Hematopoietic multipotent progenitor cell (in vitro differentiated cells): ENCODE data around the gene MRFAP1. TPM values are rescaled to one million over a fixed set of nuclear protein-coding genes. Genes with fewer than 3 reads are reported as not detected.

ENCODE experiments used
- DNase-seq, 3 donors: peaks; one replicate each; pipeline ENCODE4 v3.0.0-alpha.2; 2011 to 2015; ENCODE audit warnings: low read depth in 2 of 3, low spot score in 2 of 3
- total RNA-seq: library from RNA; depleted of rRNA; stranded (reverse); fragments of >200 nt; gene quantifications from one replicate; pipeline ENCODE4 v1.2.3, GENCODE V29; 2012

The MRFAP1 gene
- total RNA-seq, result 80.0 TPM

DNA sequence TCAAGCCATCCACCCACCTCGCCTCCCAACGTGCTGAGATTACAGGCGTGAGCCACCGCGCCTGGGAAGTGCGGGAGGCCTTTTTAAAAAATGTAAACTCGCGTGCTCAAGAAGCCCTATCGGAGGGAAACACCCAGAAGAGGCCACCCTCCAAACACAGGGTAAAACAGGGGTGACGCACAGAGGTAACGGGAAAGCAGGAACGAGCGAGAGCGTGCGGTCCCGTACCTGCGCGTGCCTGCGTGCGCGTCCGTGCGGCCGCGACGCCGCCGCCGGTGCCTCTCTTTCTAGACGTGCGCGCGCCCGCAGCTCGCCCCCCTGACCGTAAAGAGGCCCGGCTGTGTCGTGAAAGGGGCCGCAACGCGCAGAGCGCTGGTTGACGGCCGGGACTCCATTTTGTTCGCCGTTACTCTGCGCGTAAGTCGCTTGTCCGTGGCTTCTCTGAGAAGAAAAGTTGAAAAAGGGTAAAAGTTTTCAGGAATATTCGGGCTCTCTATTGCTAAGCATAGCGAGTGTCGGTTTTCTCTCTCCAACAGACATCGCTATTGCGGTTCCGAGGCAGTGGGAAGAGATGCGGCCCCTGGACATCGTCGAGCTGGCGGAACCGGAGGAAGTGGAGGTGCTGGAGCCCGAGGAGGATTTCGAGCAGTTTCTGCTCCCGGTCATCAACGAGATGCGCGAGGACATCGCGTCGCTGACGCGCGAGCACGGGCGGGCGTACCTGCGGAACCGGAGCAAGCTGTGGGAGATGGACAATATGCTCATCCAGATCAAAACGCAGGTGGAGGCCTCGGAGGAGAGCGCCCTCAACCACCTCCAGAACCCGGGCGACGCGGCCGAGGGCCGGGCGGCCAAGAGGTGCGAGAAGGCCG lies at the start of gene MRFAP1:
TSS of gene MRFAP1 (plus strand) at position 394 of the 872 bp plus-strand sequence. CDS start at position 572, 178 bp downstream.
- peak; percentile 93 to 96 (median 95) for DNase-seq

DNA sequence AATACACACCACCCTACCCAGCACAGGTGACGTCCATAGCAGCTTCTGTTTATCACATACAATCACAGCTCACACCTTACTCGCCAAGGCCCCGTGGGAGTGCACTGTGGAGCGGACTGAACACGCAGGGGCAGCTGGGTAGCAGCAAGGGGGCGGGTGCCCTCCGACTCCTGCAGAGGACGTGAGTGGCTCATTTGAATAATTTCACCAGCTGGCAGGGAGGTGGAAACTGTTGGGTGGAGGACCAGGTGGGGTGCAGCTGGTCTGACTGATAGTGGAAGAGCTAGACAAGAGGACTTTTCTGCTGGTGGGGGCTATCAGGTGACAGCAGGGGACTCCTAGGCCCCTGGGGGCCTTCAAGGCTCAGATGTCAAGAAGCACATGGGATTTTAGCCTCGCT lies 49.2 kb upstream of the MRFAP1 start:
- no peak for DNase-seq

DNA sequence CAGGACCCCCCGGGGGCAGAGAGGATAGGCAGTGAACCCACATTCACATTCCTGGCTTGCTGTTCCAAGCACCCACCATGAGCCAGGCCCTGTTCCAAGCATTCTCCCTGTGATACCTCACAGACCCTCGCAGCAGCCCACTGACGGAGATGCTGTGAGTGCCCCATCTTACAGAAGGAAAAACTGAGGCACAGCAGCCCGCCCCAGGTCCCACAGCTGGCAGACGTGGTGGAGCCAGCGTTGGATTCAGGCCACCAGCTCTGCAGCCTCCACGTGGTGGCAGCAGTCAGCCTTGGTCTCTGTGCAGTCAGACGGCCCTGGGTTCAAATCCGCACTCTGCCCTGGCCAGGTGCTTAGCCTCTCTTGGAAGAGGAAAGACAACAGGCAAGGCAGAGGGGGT lies 48.7 kb upstream of the MRFAP1 start:
- no peak for DNase-seq

DNA sequence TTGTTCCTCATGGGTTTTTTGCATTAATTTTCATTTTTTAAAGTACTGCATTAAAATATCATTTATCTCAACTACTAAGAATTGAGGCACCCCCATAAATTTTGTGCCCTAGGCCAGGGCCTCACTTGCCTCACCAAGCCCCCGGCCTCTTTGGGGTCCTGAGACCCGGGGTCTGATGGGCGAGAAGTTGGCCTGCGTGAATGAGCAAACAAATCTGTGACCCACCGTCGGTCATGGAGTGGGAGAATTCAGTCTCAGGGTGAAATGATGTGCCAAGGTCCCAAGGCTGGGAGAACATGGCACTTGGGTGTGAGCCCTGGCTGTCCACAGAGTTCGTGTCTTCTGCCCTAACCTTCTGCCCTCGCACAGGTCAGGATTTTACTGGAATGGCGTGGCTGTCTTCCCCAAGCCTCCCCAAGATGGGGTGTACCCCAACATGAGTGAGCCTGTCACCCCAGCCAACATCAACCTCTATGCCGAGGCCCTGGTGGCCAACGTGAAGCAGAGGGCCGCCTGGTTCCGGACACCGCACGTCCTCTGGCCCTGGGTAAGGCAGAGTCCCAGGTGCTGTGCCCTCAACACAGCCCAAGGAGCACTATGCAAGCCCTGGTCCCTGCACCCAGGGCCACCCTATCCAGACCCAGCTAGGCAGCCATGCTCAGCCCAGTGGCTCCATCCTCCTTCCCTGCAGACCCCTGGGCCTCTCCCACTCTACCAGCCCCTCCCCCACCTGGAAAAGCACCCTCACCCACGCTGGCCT lies 47.5 kb upstream of the MRFAP1 start:
- DNase-seq, result no peak

DNA sequence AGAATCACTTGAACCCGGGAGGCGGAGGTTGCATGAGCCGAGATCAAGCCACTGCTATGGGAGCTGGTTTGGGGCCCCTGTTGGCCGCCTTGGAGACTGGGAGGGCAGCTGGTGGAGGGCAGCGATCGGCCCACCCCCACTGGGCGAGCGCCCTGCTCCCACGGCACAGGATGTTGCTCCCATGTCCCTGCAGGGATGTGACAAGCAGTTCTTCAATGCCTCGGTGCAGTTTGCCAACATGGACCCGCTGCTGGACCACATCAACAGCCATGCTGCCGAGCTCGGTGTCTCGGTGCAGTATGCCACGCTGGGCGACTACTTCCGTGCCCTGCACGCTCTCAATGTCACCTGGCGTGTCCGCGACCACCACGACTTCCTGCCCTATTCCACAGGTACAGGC lies 46.1 kb upstream of the MRFAP1 start:
- no peak for DNase-seq

DNA sequence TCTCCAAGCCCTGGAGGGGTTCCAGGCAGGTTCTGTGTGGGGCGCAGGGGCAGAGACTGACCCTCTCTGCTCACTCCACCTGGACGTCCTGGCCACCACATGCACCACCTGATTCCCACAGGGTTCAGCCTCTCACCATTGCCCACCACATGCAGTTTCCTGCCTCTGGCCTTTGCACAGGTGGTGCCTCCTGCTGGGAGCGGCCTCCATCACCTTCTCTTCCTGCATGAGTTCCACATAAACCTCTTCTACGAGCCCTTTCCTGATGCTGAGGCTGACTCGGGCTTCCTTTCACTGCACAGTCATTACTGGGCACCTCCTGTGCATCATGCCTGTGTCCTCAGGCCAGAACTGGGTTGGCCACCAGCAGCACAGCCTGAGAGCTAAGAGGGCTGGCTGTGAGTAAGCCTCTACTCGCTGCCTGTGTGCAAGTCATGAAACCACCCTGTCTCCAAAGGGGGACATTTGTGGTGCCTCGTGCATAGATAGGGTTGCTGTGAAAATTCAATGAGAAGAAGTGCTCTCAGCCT lies 45.6 kb upstream of the MRFAP1 start:
- DNase-seq, result no peak

DNA sequence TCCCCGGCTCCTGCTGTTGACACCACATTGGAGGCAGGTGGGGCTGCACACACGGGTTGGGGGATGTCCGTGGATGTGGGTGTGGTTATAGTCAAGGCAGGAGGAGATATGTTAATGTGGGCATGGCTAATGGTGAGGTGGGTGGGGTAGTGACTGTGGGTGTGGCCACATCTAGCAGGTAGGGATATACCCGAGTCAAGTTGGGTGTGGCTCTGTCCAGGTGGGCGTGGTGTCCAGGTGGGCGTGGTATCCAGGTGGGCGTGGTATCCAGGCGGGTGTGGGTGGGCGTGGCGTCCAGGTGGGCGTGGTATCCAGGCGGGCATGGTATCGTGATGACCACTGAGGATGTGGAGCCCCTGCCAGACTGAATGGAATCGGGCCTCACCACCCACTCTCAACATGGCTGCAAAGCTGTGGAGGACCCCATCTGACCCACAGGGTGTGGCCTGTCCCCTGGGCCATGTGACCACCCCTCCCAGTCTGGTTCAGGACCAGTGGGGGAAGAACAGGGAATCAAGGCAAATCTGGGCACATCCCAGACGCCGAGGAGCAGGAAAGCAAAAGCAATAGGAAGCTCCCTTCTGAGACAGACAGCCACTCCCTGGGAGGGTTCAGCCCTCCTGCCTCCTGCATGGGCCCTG lies 44.5 kb upstream of the MRFAP1 start:
- DNase-seq, result no peak

DNA sequence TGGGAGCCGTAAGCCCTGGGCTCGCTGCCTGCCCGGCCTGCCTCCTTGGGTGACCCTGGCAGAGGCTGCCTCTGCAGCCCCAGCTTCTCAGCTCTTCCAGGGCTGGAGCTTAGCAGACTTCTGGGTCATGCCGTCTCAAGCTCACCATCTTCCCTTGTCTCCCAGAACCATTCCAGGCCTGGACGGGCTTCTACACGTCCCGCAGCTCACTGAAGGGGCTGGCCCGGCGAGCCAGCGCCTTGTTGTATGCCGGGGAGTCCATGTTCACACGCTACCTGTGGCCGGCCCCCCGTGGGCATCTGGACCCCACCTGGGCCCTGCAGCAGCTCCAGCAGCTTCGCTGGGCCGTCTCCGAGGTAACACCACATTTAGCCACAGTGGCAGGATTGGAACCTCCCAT lies 43.5 kb upstream of the MRFAP1 start:
- no peak for DNase-seq

DNA sequence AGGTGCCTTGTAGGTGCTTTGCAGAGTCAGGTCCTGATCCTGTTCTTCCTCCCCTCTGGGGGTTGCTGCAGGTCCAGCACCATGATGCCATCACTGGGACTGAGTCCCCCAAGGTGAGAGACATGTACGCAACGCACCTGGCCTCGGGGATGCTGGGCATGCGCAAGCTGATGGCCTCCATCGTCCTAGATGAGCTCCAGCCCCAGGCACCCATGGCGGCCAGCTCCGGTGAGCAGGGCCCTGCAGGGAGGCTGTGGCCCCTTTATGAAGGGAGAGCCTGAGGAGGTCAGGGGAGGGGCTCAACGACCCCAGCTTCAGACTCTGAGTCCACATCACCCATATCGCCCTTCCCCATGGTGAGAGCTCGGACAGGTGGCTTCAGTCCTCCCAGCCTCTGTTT lies 42.4 kb upstream of the MRFAP1 start:
- no peak for DNase-seq

DNA sequence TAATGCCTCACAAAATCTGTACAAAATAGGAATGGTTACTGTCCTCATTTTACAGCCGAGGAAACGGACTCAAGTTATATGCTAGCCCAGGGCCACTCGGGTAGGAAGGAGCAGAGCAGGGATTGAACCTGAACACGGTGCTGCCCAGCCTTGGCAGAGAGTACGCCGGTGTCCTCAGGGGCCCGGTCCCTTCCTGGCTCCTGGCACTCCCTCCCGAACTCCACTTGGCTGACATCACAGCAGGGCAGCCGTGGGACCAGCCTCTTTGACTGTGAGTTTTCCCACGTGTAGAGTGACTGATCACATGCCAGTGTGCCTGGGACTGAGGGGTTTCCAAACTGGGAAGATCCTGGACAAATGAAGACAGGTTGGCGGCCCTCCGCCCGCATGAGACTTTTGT lies 41.8 kb upstream of the MRFAP1 start:
- no peak for DNase-seq

DNA sequence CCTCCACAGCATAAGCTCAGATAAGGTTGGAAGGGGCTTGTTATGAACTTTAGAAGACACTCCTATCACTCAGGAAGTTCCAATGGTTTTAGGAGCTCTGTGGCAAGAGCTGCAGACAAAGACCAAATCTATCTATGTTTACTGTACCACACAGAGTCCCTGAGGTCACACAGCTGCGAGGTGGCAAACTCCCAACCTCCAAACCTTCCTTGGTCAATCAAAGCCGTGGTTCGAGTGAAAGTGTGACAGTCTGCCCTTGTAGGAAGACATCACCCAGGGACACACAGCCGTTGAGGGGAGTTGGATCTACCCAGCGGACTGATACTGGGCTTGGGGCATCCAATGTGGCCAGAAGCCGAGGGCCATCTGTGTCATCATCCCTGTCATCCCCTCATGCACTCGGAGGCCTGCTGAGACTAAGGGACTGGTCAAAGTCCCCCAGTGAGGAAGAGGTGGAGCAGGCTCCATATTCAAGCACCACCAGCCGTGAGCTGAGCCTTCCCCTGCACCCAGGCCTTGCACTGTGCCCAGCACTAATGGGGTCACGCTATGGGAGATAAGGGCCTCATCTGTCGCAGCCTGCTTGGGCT lies 38.7 kb upstream of the MRFAP1 start:
- no peak for DNase-seq

DNA sequence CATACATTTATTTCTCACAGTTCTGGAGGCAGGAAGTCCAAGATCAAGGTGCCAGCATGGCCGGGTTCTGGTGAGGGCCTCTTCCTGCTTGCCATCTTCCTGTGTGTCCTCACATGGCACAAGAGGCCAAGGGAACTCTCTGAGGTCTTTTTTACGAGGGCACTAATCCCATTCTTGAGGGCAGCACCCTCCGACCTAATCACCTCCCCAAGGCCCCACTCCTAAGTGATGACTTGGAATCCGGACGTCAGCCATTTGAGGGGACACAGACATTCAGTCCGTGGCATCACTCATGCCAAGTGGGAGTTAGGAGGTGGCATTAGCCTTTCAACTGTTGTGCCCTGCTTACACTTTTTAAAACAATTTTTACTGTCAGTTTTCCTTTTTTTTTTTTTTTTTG lies 38.2 kb upstream of the MRFAP1 start:
- no peak for DNase-seq

DNA sequence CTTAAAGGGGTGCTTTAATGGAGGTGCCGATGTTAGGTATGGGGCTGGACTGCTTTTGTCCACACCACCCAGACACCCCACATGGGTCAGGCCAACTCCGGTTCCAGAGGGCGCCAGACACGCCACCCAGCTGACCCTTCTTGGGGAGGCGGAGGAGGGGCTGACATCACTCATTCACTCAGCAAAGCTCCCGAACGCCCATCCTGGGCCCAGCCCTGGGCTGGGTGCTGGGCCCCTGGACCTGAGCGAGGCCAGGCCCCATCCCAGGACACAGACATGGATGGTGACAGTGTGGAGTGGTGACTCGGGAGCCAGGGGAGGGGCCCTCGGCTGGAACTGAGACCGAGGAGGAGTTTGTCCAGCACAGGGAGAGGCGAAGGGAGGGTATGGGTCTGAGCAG lies 37.4 kb upstream of the MRFAP1 start:
- DNase-seq, result no peak

DNA sequence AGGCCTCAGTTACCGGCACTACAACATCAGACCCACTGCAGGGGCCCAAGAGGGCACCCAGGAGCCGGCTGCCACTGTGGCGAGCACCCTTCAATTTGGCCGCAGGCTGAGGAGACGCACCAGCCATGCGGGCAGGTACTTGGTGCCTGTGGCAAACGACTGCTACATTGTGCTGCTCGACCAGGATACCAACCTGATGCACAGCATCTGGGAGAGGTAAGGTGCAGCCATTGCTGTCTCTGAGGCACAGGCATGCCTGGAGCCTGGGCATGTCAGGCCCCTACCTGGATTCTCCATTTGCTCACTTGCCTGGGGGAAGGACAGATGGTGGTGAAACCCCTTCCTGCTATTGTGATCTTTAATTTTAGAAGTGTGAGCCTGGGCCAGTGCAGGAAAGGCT lies 35.4 kb upstream of the MRFAP1 start:
- DNase-seq, result no peak

DNA sequence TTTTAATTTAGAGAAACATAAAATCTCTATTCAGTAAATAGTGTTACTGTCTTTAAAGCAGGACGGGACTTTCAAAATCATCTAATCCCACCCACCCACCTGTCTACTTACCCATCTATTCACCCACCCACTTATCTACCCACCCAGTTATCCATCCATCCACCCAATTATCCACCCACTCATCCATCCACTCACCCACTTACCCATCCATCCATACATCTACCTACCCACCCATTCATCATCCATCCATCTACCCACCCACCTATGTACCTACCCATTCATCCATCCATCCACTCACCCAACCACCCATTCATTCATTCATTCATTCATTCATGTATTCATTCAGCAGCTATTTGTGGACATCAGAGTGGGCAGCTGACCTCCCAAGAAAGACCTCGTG lies 34.9 kb upstream of the MRFAP1 start:
- DNase-seq, result no peak

DNA sequence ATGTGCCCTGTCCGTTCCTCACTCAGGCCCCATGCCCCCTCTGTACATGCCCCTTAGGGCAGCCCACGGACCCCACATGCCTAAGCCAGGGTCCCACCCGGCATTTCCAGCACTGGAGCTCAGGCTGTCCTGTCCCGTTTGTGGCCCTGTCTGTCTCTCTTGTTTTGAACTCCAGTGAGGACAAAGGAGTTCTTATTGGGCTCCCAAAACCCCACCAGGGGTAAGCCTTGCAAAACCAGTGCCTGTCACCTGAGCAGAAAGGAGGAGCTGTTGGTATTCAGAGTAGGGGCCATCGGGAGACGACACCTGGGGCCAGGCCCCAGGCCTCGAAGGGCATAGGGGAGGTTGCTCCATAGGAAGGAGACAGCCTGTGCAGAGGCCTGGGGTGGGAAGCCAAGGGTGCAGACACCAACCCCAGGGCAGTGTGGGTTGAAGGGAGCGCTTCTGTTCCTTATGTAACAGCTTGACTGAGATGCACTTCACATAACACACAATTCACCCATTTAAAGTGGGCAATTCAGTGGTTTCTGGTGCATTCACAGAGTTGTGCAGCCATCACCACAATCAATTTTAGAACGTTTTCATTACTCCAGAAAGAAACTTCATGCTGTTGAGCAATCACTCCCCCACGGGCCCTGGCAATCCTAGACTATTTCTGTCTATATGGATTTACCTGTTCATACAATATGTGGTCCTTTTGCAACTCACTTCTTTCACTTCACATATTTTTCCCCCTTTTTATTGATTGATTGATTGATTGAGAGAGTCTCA lies 33.8 kb upstream of the MRFAP1 start:
- DNase-seq, result no peak

DNA sequence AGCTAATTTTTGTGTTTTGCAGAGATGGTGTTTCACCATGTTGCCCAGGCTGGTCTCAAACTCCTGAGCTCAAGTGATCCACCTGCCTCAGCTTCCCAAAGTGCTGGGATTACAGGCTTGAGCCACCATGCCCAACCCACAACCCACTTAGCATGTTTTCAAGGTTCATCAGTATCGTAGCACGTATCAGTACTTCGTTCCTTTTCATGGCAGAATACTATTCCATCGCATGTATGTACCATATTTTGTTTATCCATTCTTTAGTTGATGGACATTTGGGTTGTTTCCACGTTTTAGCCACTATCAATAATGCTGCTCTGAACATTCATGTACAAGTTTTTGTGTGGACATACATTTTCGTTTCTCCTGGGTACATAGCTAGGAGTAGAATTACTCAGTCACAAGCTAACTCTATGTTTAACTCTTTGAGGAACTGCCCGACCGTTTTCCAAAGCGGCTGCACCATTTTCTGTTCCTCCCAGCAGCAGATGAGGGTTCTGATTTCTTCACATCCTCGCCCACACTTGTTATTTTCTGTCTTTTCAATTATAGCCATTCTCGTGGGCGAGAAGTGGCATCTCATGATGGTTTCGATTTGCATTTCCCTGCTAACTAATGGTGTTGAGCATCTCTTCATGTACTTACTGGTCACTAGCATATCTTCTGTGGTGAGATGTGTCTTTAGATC lies 33.0 kb upstream of the MRFAP1 start:
- no peak for DNase-seq

DNA sequence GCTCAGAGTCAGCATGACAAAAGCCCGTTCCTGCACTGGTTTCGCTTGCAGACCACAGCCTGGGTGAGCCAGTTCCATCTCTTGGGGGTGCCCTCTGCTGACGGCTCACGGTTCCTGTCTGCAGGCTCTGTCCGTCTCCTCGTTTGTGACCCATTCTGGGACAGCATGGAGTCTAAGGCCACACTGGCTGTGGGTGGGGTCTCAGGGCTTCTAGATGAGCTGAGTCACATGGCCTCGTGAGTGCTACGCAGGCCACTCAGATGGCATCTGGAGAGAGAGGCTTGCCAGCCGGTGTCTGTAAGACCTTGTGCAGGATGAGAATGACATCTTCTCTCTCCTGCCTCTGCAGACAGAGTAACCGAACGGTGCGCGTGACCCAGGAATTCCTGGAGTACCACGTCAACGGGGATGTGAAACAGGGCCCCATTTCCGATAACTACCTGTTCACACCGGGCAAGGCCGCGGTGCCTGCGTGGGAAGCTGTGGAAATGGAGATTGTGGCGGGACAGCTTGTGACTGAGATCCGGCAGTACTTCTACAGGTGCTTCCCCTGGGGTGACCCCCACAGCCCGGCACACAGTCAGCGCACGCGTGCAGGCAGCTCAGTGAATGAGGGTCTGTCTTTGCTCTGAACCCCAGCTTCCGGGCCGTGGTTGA lies 31.6 kb upstream of the MRFAP1 start:
- DNase-seq, result no peak
